GM19324 (cell line): Measurements from ENCODE around the gene LRRC8E.
"Not testable (repeated sequence)": the region's sequence is repeated elsewhere in the genome, so short reads cannot be mapped to it uniquely, and the experiment has no call there.

Experiments
- ATAC-seq: cut with Tn5 transposase; IDR thresholded peaks from one replicate; pipeline ENCODE4 v1.9.1; 2021; ENCODE audit warnings: mild to moderate bottlenecking, moderate library complexity; ENCODE audit not compliant: unreplicated experiment, low FRiP score

The LRRC8E gene

GRCh38 chr19:7852851-7853769 is 35.2 kb upstream of the LRRC8E start:
- ATAC-seq, result no peak

GRCh38 chr19:7853770-7854128 is 34.6 kb upstream of the LRRC8E start:
- no peak for ATAC-seq

- no peak for ATAC-seq
These were observed 32.7 kb upstream of the LRRC8E start for GRCh38 chr19:7855426-7856108.

DNA sequence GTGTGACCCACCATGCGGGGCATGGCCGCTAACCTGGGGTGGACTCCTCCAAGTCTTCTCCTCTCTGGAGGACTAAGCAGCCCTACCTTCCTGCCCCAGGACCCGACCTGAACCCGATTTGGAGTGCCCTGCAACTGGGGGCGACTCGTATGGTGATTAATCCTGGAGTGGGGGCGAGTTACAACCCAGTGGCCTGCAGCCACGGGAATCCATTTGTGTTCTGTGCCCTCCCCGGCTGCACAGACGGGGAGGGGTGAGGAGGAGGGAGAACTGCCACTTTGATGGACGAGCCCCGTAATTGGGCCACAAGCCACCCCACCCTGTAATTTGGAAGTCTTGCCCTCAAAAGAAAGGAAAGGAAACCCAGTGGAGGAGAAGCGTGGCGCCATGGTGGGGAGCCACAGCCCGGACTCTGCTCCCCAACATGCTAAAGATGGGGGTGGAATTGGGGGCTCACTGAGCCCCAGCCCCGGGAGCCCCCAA is 32.2 kb upstream of the LRRC8E start:
- no peak for ATAC-seq

DNA sequence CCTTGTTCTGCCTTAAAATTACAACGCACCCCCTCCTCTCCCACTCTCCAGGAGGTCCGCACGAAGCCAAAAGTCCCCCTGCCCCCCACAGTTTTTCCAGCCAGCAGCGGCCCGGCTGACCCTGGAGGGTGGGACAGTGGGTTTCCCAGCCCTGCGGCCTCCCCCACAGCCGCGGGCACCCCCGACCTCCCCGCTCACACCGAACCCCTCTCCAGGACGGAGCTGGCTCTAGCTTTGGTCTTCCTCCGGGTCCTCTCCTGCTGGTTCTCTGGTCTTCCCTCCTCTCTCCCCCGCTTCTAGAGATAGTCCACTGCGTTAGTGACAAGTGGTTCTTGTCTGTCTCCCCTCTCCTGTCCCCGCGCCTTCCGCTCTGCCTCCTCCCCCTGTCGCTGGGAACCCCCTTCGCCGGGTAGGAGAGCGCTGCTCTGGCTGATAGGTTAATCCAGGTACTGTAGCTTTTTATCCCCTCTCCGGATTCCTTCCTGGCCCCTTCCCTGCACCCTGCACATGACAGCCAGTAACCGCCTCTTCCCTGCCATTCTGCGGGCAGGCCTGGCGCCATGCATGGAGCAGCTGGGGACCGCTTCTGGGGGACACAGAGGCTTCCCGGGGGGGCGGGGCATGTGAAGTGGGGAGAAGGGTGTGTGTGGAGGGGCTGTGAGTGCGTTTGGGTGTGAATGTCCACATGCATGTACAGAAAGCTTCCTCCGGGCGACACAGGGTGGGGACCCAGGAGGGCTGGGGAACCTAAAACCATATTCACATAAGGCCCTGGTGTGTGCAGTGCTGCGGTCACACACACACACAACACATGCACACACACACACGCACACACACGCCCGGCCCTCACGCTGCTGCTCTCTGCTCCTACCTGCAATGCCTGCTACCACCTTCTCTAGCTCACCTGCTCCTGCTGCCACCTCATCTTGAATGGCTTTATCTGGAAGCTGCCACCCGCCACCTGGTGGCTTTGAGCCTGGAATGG is 31.3 kb upstream of the LRRC8E start:
- ATAC-seq, result no peak

GRCh38 chr19:7857727-7858108 is 30.6 kb upstream of the LRRC8E start:
- ATAC-seq, result no peak

DNA sequence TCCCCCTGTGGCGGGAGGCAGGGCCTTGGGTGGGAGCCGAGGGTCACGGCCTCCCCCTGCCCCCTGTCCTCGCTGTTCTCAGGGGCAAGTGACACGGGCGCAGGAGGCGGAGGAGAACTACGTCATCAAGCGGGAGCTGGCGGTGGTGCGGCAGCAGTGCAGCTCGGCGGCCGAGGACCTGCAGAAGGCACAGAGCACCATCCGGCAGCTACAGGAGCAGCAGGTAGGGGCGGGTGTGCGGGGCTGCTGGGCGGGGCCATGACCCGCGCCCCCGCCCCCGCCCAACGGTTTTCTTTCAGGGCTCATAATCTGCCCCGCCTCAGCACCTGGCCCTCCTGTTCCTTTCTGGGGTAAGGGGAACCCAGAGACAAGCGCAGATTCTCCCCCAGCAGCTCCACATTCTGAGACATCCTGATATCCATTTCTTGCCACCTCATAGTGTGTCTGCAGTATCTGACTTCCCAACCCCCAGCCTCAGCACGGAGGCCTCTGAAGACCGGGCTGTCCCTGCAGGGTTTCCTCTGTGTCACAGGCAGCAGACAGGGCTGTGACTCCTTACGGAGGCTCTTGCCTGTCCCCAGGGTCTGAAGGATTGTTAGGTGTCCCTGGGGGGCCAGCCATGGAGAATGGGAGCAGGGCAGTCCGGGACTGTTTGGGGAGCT is 30.1 kb upstream of the LRRC8E start:
- ATAC-seq, result no peak

DNA sequence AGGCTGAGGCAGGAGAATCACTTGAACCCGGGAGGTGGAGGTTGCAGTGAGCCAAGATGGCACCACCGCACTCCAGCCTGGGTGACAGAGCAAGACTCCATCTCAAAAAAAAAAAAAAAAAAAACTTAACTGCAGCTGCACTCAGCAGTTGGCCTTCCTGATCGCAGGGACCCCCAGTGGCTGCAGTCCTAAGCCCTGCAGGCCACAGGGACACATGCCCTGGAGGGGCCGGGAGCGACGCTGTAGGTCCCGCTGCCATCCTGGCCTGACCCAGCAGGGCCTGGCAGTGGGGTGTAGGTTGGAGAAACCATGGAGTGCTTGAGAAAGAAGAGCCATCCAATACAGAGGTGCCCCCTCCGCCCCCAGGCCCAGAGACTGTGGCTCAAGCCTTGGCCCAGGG is 29.2 kb upstream of the LRRC8E start:
- ATAC-seq, result not testable (repeated sequence)

DNA sequence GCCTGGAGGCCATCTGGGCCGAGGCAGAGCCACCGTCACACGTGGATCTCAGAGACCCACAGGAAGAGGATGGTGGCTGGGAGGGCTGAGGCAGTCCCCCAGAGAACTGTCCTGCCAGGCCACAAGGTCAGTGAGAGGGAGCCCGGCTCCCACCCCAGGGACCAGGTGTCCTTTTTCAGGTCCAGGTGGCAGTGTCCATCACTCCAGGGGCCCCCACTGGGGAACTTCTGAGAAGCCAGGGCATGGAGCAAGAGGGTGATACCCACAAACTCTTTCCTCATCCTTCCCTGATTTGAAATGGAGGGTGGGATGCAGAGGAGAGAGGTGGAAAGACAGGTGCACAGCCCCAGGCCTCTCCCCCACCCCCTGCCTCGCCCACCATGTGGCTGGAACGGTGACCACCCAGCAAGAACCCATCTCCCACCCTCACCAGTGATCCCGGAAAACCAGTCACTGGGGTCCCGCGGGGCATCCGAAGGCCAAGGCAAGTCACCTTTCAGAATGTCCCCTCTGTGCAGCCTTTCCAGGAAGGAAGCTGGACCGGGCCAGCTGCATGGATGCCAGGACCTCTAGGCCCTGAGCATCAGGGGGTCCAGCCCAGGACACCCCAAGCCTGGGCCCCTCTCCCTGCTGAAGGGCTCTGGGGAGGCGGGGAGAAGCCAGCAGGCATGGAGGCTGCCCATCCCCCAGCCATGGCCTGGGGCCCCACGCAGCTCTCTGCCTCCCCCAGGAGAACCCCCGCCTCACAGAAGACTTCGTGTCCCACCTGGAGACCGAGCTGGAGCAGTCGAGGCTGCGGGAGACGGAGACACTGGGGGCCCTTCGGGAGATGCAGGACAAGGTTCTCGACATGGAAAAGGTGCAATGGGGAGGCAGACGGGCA is 28.2 kb upstream of the LRRC8E start:
- ATAC-seq, result no peak

- no peak for ATAC-seq
These were observed 27.3 kb upstream of the LRRC8E start for GRCh38 chr19:7860714-7861618.

DNA sequence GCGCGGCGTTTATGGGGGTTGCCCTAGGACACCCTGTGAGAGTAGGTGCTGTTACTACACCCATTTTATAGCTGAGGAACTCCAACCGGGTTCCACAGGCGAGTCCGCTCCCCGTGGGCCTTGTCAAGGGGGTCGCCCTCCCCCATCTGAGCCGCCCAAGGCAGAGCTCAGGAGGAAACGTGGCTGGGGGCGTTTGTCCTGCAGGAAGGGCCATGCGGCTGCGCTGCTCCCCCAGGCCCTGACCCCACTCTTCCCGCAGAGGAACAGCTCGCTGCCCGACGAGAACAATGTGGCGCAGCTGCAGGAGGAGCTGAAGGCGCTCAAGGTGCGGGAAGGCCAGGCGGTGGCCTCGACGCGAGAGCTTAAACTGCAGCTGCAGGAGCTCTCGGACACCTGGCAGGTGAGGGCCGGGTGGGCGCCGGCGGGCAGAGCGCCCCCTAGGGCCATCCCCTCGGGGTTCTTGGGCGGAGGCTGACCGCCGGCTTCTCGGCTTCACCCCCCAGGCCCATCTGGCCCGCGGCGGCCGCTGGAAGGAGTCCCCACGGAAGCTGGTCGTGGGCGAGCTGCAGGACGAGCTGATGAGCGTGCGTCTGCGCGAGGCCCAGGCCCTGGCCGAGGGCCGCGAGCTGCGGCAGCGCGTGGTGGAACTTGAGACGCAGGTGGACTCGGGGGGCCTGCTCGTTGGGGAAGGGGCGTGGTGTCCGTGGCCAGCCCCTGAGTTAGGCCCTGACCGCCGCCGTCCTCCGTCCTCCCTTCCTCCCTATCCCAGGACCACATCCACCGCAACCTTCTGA is 26.5 kb upstream of the LRRC8E start:
- no peak for ATAC-seq

- no peak for ATAC-seq
These were observed 25.8 kb upstream of the LRRC8E start for GRCh38 chr19:7862413-7862951.

DNA sequence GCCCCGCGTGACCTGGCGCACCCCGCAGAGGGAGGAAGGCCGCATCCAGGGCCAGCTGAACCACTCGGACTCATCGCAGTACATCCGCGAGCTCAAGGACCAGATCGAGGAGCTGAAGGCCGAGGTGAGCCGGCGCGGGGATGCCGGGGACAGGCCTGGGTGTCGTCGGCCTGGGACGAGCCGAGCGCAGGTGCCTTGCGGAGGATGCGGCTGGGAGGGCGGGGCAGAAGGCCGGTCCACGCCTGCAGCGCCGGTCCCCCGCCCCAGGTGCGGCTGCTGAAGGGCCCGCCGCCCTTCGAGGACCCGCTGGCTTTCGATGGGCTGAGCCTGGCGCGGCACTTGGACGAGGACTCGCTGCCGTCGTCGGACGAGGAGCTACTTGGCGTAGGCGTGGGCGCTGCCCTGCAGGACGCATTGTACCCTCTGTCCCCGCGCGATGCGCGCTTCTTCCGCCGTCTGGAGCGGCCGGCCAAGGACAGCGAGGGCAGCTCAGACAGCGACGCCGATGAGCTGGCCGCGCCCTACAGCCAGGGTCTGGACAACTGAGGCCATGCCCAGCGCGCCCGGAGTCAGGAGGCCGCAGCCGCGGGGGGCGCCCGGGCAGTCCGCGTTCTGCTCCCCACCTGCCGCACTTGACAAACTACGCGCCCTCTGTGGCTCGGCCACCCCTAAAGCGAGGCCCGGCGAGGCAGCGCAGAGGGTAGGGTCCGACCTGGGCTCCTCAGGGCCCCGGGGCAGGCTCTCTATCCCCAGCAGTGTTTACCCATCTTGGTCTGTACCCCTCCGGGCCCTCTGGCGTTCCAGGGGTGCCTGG is 24.9 kb upstream of the LRRC8E start:
- no peak for ATAC-seq

DNA sequence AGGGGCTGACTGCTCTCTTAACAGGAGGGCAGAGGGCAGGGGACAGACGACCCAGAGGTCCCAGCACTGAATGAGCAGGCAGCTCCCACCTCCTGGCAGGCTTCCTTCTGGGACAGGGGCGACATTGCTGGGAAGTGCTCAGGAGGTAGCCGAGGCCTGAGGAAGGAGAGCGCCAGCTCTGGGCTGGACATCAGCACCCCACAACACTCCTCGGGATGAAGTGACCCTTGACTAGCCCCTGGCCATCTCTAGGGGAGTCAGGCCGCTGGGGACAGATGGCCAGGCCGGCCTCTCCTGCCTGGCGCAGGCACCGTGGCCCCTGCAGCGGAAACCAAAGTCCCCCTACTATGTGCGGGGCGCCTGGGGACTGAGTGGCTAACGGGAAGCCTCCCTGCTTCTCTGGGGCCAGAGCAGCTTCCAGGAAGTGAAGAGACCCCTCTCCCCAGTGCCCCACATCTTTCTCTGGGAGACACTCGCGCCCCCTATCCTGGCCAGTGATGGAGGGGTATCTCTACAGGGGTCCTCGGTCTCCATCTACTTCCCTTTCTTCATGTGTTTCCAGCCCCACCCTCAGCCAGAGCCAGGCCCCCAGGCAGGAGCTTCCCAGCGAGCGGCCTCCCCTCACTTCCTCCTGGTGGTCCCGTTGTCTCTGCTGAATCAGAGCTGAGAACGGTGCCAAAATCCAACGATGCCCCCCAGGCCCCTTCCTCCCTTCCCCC is 24.2 kb upstream of the LRRC8E start:
- no peak for ATAC-seq

- no peak for ATAC-seq
These were observed 23.6 kb upstream of the LRRC8E start for GRCh38 chr19:7864690-7865074.
